IMR-90 (cell line): ENCODE data around the gene CAPZA3. TPM values are rescaled to one million over a fixed set of nuclear protein-coding genes. Genes with fewer than 3 reads are reported as not detected.

Source experiments
- ATAC-seq: fragments of 200-7000 bp; cut with Tn5 transposase; 2 replicates; pipeline ENCODE4 v1.9.1; 2020; ENCODE audit warnings: low read depth, mild to moderate bottlenecking, moderate library complexity
- BruUV-seq: library from RNA; stranded (reverse); fragments of 400-500 nt; replicated peaks from 2 replicates; lab custom pipeline; 2021; lab: Mats Ljungman, UMichigan
- CTCF ChIA-PET: fragments of 300-600 bp; formaldehyde crosslinking; extraction: SDS; loops from one replicate; lab custom pipeline; 2021; ENCODE audit warnings: antibody characterized with exemption; lab: Yijun Ruan, JAX
- POLR2A ChIA-PET: fragments of 300-600 bp; sonication (Branson Sonifier 250); formaldehyde crosslinking; loops from one replicate; lab custom pipeline; 2022; ENCODE audit warnings: antibody characterized with exemption; ENCODE audit not compliant: unreplicated experiment; lab: Charles Lee
- DNase-seq: peaks from one replicate; pipeline ENCODE4 v3.0.0; 2013
- H2AFZ ChIP-seq: replicated peaks from 2 replicates; pipeline ENCODE3; 2013; ENCODE audit warnings: low read length, mild to moderate bottlenecking; ENCODE audit not compliant: poor library complexity
- H2AK5ac ChIP-seq: 2 replicates; pipeline ENCODE4 v1.6.1; 2013; ENCODE audit warnings: low read depth, low read length, inconsistent platforms
- H2AK9ac ChIP-seq: replicated peaks from 2 replicates; pipeline ENCODE3; 2013; ENCODE audit warnings: mild to moderate bottlenecking, low read depth, low read length, moderate library complexity; ENCODE audit not compliant: poor library complexity
- H2BK120ac ChIP-seq: 2 replicates; pipeline ENCODE4 v1.6.1; 2013; ENCODE audit warnings: low read depth, low read length, inconsistent platforms
- H2BK15ac ChIP-seq: 3 replicates; pipeline ENCODE4 v1.6.1; 2013; ENCODE audit warnings: low read depth, low read length, inconsistent platforms
- H2BK20ac ChIP-seq: 2 replicates; pipeline ENCODE4 v1.6.1; 2013; ENCODE audit warnings: low read depth, mild to moderate bottlenecking, inconsistent platforms, low read length, moderate library complexity
- H2BK5ac ChIP-seq: 2 replicates; pipeline ENCODE4 v1.6.1; 2013; ENCODE audit warnings: mild to moderate bottlenecking, low read depth, low read length, inconsistent platforms; ENCODE audit not compliant: poor library complexity, severe bottlenecking
- H3K14ac ChIP-seq: replicated peaks from 2 replicates; pipeline ENCODE4 v1.6.1; 2013; ENCODE audit warnings: low read depth, low read length, inconsistent platforms
- H3K18ac ChIP-seq: 2 replicates; pipeline ENCODE4 v1.6.1; 2013; ENCODE audit warnings: low read depth, low read length, control low read depth
- H3K23ac ChIP-seq: 2 replicates; pipeline ENCODE4 v1.6.1; 2013; ENCODE audit warnings: low read depth, low read length, inconsistent platforms
- H3K27ac ChIP-seq: 2 replicates; pipeline ENCODE4 v1.5.1; 2013; ENCODE audit warnings: mild to moderate bottlenecking, control low read depth, low read length; ENCODE audit not compliant: insufficient read depth
- H3K27me3 ChIP-seq: 2 replicates; pipeline ENCODE4 v1.6.1; 2013; ENCODE audit warnings: low read length; ENCODE audit not compliant: control insufficient read depth, insufficient read depth
- H3K36me3 ChIP-seq: 2 replicates; pipeline ENCODE4 v1.6.1; 2013; ENCODE audit warnings: low read length, mixed read lengths; ENCODE audit not compliant: control insufficient read depth, insufficient read depth
- H3K4ac ChIP-seq: 2 replicates; pipeline ENCODE4 v1.6.1; 2013; ENCODE audit warnings: low read depth, low read length, inconsistent platforms
- H3K4me1 ChIP-seq: 2 replicates; pipeline ENCODE4 v1.6.1; 2013; ENCODE audit warnings: low read length, mixed read lengths; ENCODE audit not compliant: control insufficient read depth, insufficient read depth
- H3K4me2 ChIP-seq: 2 replicates; pipeline ENCODE4 v1.6.1; 2013; ENCODE audit warnings: low read depth, mild to moderate bottlenecking, control low read depth, low read length, moderate library complexity
- H3K4me3 ChIP-seq: 2 replicates; pipeline ENCODE4 v1.5.1; 2013; ENCODE audit warnings: low read depth, mild to moderate bottlenecking, control low read depth, low read length, moderate library complexity; ENCODE audit not compliant: insufficient read depth
- H3K56ac ChIP-seq: 2 replicates; pipeline ENCODE4 v1.6.1; 2013; ENCODE audit warnings: low read length, inconsistent platforms; ENCODE audit not compliant: insufficient read depth; ENCODE audit errors: extremely low read depth
- H3K79me1 ChIP-seq, 2 experiments: 2 replicates each; pipeline ENCODE4 v1.6.1; 2013; ENCODE audit warnings: low read length in 2 of 2, inconsistent platforms in 1 of 2, low read depth in 1 of 2
- H3K9ac ChIP-seq: 2 replicates; pipeline ENCODE4 v1.6.1; 2013; ENCODE audit warnings: low read depth, low read length, control low read depth
- H3K9me1 ChIP-seq: 2 replicates; pipeline ENCODE4 v1.6.1; 2013; ENCODE audit warnings: low read length, inconsistent platforms; ENCODE audit not compliant: insufficient read depth
- H3K9me3 ChIP-seq: 2 replicates; pipeline ENCODE4 v1.6.1; 2013; ENCODE audit warnings: low read length; ENCODE audit not compliant: control insufficient read depth, insufficient read depth
- H4K20me1 ChIP-seq: 2 replicates; pipeline ENCODE4 v1.6.1; 2013; ENCODE audit warnings: low read length, inconsistent platforms; ENCODE audit not compliant: insufficient read depth
- H4K5ac ChIP-seq: 2 replicates; pipeline ENCODE4 v1.6.1; 2013; ENCODE audit warnings: mild to moderate bottlenecking, low read depth, low read length, control low read depth
- H4K8ac ChIP-seq, 2 experiments: 2 replicates each; pipeline ENCODE4 v1.6.1; 2013; ENCODE audit warnings: low read depth in 2 of 2, low read length in 2 of 2, control low read depth in 1 of 2, inconsistent platforms in 1 of 2
- H4K91ac ChIP-seq: 2 replicates; pipeline ENCODE4 v1.6.1; 2013; ENCODE audit warnings: low read depth, low read length, inconsistent platforms; ENCODE audit not compliant: insufficient read depth
- BHLHE40 ChIP-seq: fragments of 150-350 bp; IDR thresholded peaks from 2 replicates; pipeline ENCODE4 v1.6.1; 2016; ENCODE audit warnings: mild to moderate bottlenecking, low read depth, low read length
- CEBPB ChIP-seq: IDR thresholded peaks from 2 replicates; pipeline ENCODE4 v1.6.1; 2012; ENCODE audit warnings: low read depth, low read length, improper control_type of control experiment
- CHD1 ChIP-seq: IDR thresholded peaks from 2 replicates; pipeline ENCODE4 v1.6.1; 2012; ENCODE audit warnings: low read depth, low read length, improper control_type of control experiment
- FOS ChIP-seq: fragments of 150-350 bp; IDR thresholded peaks from 2 replicates; pipeline ENCODE4 v1.6.1; 2016; ENCODE audit warnings: low read depth, low read length
- NFE2L2 ChIP-seq: fragments of 150-350 bp; IDR thresholded peaks from 2 replicates; pipeline ENCODE4 v1.6.1; 2016; ENCODE audit warnings: low read depth, mild to moderate bottlenecking, low read length
- RAD21 ChIP-seq: IDR thresholded peaks from 2 replicates; pipeline ENCODE4 v1.6.1; 2012; ENCODE audit warnings: low read length, improper control_type of control experiment
- RFX5 ChIP-seq: IDR thresholded peaks from 2 replicates; pipeline ENCODE4 v1.8.0; 2012; ENCODE audit warnings: low read depth, mild to moderate bottlenecking, low read length, moderate library complexity
- WGBS, 2 experiments: methylation state at CpG; one replicate each; pipeline versions ENCODE4 v1.1.5 to v1.1.7; 2013; ENCODE audit warnings: missing lambda C conversion rate in 2 of 2; ENCODE audit not compliant: insufficient read length in 1 of 2; ENCODE audit errors: extremely low coverage in 2 of 2; 5-methylcytosine and 5-hydroxymethylcytosine counted together
- dilution Hi-C: fragments of 300-500 bp; cut with HindIII; formaldehyde crosslinking; loops from one replicate; pipeline ENCODE4 v1.14.3; 2018; ENCODE audit warnings: low sequenced_read_pairs; ENCODE audit not compliant: unreplicated experiment
- in situ Hi-C: fragments of 300-500 bp; cut with MboI; formaldehyde crosslinking; loops from 3 replicates; pipeline ENCODE4 v1.14.3; 2019; ENCODE audit warnings: low sequenced_read_pairs, inconsistent platforms, mixed read lengths
- intact Hi-C: fragments of 100-400 bp; cut with micrococcal nuclease; formaldehyde crosslinking; loops from 2 replicates; pipeline ENCODE4 v1.10.0; 2022
- polyA plus RNA-seq, 3 experiments: library from polyadenylated mRNA; depleted of rRNA; stranded (reverse); fragments of >200 nt; gene quantifications; 2 replicates each; pipeline ENCODE4 v1.2.3, GENCODE V29; 2012; ENCODE audit warnings: low replicate concordance in 1 of 3
- total RNA-seq: library from RNA; depleted of rRNA; stranded (reverse); fragments of >200 nt; gene quantifications from 2 replicates; pipeline ENCODE4 v1.2.3, GENCODE V29; 2012
- TF ChIP-seq, protein P1 (sequence below): fragments of 150-350 bp; IDR thresholded peaks from 2 replicates; pipeline ENCODE4 v1.6.1; 2017; ENCODE audit warnings: mild to moderate bottlenecking, antibody characterized with exemption, low read length, low read depth

CAPZA3 gene
- total and polyA plus RNA-seq, 2 of the 4 experiments (the other 2 are of a cell fraction), result not detected

DNA sequence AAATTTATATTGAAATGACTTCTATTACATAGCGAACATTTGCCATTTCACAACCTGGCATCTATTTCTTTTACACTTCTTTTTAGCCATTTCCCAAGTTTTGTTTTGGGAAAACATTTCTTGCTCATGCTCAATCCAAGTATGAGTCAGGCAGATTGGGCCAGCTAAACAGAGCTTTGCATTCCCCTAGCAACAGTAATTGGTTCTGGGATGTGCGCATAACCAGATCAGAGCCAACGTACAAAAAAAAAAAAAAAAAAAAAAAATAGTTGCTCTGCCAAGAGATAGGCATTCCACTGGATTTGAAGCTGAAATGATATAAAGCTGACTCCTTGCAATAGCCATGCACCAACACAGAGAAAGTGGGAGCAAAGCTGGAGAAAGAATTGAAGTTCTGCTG lies 37.6 kb upstream of the CAPZA3 start:
- DNase-seq (peak; percentile 96), ATAC-seq (peak; percentile 77)
- TF ChIP-seq RFX5 (peak; percentile 59; the same call in 1 of the 2 replicates), BHLHE40 (no peak), FOS (peak; percentile 62; the same call in 1 of the 2 replicates), CEBPB (peak; percentile 86), RAD21 (no peak; the same call in 1 of the 2 replicates), CHD1 (no peak), NFE2L2 (no peak)
- TF ChIP-seq, protein P1, sequence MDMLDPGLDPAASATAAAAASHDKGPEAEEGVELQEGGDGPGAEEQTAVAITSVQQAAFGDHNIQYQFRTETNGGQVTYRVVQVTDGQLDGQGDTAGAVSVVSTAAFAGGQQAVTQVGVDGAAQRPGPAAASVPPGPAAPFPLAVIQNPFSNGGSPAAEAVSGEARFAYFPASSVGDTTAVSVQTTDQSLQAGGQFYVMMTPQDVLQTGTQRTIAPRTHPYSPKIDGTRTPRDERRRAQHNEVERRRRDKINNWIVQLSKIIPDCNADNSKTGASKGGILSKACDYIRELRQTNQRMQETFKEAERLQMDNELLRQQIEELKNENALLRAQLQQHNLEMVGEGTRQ, result no peak
- BruUV-seq, result no TSS peak
- no peak overlapping the region for H3K4me2 ChIP-seq
- H2AK9ac ChIP-seq, result no peak overlapping the region
- no peak overlapping the region for H4K91ac ChIP-seq
- H3K56ac ChIP-seq, result no peak overlapping the region
- peak overlapping the region; percentile 33 for H2BK5ac ChIP-seq
- intact Hi-C loops, result loop anchor here (10.0 kb wide), 1 partner anchor 265 kb away; no protein-coding TSS in a partner anchor
- ChIA-PET POLR2A (interaction anchor here (0.6 kb wide), 2 partner anchors 1776 to 1783 kb away, joined by 4 to 8 read pairs; no protein-coding TSS in a partner anchor), CTCF (interaction anchor here (0.6 kb wide), 1 partner anchor 170 kb away, joined by 3 read pairs; no protein-coding TSS in a partner anchor)
- H3K9ac ChIP-seq, result no peak overlapping the region
- no peaks in the 10 kb centered on the region for H4K20me1 ChIP-seq
- no peak overlapping the region for H3K27ac ChIP-seq
- H3K4ac ChIP-seq, result no peak overlapping the region
- in situ Hi-C loops, result no loop called here
- H4K8ac ChIP-seq, result no peak overlapping the region
- H3K36me3 ChIP-seq, result no peaks in the 10 kb centered on the region
- H2BK120ac ChIP-seq, result no peak overlapping the region
- no peaks in the 10 kb centered on the region for H3K27me3 ChIP-seq
- H2BK20ac ChIP-seq, result no peak overlapping the region
- no peak overlapping the region for H3K14ac ChIP-seq
- H3K79me1 ChIP-seq, result no peaks in the 10 kb centered on the region
- H3K9me1 ChIP-seq, result no peaks in the 10 kb centered on the region
- H3K4me1 ChIP-seq, result peaks cover 2% of the 10 kb centered on the region; the same call in 1 of the 2 replicates
- H3K9me3 ChIP-seq, result no peaks in the 10 kb centered on the region
- H3K18ac ChIP-seq, result no peak overlapping the region
- H2AK5ac ChIP-seq, result no peak overlapping the region
- dilution Hi-C loops, result no loop called here
- H3K4me3 ChIP-seq, result no peak overlapping the region
- no peak overlapping the region for H3K23ac ChIP-seq
- no peak overlapping the region for H2BK15ac ChIP-seq
- no peak overlapping the region for H2AFZ ChIP-seq
- WGBS, 2 experiments, result no CpG with 5 or more reads among the region's 3 CpGs
- no peak overlapping the region for H4K5ac ChIP-seq
